ENCODE data around the gene RBP4.
A peak's percentile ranks its signal among the peaks of the same experiment; 100 is the strongest.

RBP4 gene

DNA sequence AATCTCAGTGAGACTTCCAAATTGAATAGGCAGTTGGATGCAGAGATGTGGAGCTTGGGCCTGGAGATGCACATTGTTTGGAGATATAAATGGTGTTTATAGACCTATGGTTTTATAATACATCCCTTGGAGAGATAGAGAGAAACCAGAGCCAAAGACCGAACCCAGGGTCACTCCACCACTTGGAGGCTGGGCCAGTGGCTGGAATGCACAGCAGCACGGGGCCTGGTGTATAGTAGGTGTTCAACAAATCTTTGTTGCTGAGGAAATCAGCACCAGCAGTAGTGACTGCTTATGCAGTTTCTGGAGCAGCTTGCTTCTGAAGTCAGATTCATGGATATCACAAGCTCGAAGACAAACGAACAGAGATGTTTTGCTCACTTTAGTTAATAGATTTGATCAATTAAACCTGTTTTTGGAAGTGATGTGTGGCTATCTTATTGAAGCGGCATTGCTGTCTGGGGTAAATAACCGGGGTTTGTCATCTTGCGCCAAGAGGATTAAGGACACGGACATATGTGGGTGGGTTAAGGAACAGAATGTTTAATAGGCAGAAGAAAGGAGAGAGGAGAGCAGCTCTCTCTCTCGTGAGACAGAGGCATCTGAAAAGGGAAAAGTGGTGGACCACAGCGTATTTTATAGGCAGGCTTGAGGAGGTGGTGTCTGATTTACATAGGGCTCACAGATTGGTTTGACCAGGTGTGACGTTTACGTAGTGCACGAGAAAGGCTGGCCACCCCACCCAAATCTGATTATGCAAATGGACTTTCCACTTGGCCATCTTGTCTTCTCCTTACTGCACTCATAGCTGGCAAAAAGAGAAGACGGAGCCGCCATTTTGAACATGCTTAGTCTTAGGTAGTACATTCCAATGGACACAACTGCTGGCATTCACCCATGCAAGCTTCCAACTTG, 11.1 kb downstream of the RBP4 start:
- Histone ChIP-seq H3K27ac (no peak overlapping the region), H3K4me3 (no peak overlapping the region)
- peak; percentile 46 for DNase-seq (ENCODE audit: low spot score)
- TF ChIP-seq, protein P1, sequence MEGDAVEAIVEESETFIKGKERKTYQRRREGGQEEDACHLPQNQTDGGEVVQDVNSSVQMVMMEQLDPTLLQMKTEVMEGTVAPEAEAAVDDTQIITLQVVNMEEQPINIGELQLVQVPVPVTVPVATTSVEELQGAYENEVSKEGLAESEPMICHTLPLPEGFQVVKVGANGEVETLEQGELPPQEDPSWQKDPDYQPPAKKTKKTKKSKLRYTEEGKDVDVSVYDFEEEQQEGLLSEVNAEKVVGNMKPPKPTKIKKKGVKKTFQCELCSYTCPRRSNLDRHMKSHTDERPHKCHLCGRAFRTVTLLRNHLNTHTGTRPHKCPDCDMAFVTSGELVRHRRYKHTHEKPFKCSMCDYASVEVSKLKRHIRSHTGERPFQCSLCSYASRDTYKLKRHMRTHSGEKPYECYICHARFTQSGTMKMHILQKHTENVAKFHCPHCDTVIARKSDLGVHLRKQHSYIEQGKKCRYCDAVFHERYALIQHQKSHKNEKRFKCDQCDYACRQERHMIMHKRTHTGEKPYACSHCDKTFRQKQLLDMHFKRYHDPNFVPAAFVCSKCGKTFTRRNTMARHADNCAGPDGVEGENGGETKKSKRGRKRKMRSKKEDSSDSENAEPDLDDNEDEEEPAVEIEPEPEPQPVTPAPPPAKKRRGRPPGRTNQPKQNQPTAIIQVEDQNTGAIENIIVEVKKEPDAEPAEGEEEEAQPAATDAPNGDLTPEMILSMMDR (IDR thresholded peaks at IDR 0.05): no peak

DNA sequence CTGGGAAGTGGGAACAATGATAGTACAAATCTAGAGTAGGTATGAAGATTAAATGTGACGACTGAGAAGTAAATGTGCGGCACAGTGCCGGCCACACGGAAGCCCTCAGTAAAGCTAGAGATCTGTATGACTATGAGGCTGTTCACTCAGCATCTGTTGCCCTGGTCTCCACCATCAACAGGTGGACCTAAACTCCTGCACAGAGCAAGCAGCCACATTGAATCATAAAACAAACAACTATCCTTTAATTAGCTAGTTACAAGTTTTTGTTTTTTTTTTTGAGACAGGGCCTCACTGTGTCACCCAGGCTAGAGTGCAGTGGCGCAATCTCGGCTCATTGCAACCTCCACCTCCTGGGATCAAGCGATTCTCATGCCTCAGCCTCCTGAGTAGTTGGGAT, 16.6 kb downstream of the RBP4 start:
- TF ChIP-seq, protein P1 (IDR thresholded peaks at IDR 0.05): no peak
- Histone ChIP-seq H3K4me3 (no peak overlapping the region), H3K27ac (no peak overlapping the region)
- no peak for DNase-seq (ENCODE audit: low spot score)

DNA sequence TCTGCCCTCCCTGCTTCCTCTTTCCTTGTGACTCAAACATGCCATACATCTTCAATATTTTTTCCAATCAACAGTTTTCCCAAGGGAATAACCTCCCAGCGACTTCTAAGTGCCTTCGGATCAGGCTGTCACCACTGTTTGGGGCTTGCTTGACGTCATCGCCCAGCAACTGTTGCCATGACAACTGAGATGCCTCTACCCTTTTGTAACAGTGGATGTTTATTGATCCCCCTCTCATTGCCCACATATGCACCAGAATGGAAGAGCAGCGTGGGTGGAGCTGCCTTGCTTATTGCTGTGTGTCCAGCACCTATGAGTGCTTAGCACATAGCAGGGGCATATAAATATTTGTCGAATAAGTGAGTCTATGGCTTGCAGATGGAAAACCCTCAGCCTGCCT, 20.2 kb downstream of the RBP4 start:
- Histone ChIP-seq H3K27ac (no peak overlapping the region), H3K4me3 (no peak overlapping the region)
- no peak for DNase-seq (ENCODE audit: low spot score)
- TF ChIP-seq, protein P1 (IDR thresholded peaks at IDR 0.05): no peak

DNA sequence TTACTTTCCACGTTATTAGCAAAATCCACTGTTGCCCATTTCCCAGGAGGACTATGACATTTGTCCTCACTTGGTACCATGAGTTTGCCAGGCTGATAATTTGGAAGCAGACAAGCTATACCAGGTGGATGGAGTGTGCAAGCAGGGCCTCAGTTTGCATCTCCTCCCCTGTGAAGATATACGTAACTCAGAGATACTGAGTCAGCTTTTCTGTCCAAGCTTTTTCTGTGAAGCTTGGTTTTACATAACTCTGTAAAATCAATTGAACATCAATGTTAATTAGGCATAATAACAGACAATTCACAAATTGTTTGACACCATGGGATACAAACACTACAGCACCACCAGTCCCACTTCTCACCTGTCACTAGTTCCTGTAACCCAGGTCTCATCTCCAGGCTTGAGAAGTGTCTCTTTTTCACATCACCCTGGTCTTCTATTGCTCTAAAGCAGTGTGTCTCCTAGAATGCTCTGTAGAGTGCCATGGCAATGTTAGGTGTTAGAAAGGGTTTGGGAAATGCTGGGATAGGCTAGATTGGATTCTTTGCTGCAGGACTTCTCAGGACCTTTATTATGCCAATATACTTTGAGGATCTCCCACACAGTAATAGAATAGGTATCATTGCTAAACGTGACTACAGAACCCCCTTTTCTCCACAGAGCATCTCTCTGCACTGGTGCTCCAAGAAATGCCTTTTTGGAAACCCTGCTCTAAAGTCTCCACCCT, 20.9 kb downstream of the RBP4 start:
- TF ChIP-seq, protein P1 (IDR thresholded peaks at IDR 0.05): no peak
- no peak overlapping the region for H3K27ac ChIP-seq
- no peak for DNase-seq (ENCODE audit: low spot score)
- H3K4me3 ChIP-seq: no peak overlapping the region

DNA sequence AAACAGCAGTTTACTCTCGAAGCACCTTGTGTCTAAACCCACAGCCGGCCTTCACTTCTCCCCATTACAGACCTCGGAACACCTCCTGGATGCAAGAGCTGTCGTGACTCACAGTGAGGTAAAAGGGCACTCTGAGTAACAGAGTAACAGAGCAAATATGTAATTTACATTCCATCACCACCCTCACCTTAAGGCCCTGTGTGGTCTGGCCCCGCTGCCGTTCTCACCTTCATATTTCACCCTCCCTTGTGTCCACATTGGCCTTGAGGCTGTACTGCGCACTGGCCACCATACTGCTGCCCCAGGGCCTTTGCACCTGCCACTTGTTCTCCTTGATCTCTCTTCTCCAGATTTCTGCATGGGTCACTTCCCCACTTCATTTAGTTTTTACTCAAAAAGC, 21.9 kb downstream of the RBP4 start:
- H3K27ac ChIP-seq: no peak overlapping the region
- no peak overlapping the region for H3K4me3 ChIP-seq
- TF ChIP-seq, protein P1 (IDR thresholded peaks at IDR 0.05): no peak
- DNase-seq (ENCODE audit: low spot score): no peak

DNA sequence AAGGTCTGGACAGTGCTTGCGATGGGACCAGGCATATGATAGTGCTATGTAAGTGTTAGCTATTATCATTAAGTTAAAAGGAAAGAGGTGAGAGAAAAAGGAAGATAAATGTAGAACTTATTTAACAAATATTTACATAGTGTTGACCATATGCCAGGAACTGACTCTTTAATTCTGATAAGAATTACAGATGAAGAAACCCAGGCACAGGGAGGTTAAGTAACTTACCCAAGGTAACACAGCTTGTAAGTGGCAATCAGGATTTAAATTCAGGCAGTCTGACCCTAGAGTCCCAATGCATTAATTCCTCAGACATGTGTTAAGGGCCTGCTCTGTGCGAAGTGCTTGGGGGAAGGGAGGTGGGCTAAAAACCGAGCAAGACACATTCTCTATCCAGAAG, 23.5 kb downstream of the RBP4 start:
- TF ChIP-seq, protein P1 (IDR thresholded peaks at IDR 0.05): no peak
- no peak overlapping the region for H3K4me3 ChIP-seq
- H3K27ac ChIP-seq: no peak overlapping the region
- DNase-seq (ENCODE audit: low spot score): no peak

Measured in coronary artery (tissue), 2 donors.